ENCODE results near the gene ATP2A2.
A peak's percentile ranks its signal among the peaks of the same experiment; 100 is the strongest.

The ATP2A2 gene

DNA sequence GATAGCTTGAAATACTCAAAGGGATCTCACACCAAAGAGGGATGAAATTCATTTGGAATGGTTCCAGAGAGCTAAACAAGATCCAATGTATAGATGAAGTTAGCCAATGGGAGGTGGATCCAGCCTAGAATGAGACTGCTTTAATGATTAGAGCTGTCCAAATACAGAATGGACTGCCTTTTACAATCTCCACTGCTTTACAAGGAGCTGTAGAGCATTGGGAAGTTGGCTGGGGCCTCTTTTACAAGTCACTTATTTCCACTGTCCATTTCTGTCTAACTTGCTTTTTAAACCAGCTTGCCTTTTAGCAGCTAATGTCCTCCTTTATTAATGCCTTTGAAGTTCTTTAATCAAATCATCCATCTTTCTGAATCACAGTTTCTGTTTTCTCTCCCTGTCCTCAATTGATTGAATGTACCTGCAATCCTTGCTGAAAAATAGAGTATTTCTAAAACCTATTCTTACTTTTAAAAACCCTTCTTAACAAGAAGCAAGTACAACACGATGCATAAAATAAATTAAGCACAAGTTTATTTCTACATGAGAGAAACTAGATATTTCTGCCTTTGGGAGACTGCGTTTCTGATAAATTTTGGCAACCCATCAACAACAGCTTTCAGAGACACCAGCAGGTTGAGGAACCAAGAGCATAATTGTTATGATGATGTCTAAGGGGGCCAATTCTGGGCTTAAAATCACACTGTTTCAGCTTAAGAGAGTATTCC is 3.4 kb upstream of the ATP2A2 start:
- H3K9ac ChIP-seq (ENCODE audit: low read length in 5 of 5), result no peak overlapping the region
- H3K27ac ChIP-seq (ENCODE audit: low read depth, low read length), result no peak overlapping the region
- no peaks in the 10 kb centered on the region for H3K36me3 ChIP-seq (ENCODE audit: control insufficient read depth in 5 of 5, insufficient read depth in 5 of 5, low read length in 5 of 5)
- no peak overlapping the region for H3K4me3 ChIP-seq (ENCODE audit: low read depth in 1 of 5, low read length in 5 of 5)
- peaks cover 0 to 20% (median 17%) of the 10 kb centered on the region in 5 donors for H3K4me1 ChIP-seq (ENCODE audit: control insufficient read depth in 5 of 5, insufficient read depth in 5 of 5, low read length in 5 of 5)
- no peaks in the 10 kb centered on the region for H3K9me3 ChIP-seq (ENCODE audit: control insufficient read depth in 5 of 5, low read length in 5 of 5)
- H3K27me3 ChIP-seq (ENCODE audit: control insufficient read depth in 5 of 5, insufficient read depth in 4 of 5, low read length in 5 of 5), result no peaks in the 10 kb centered on the region

- no peak overlapping the region for H3K27ac ChIP-seq (ENCODE audit: low read depth, low read length)
- no peak overlapping the region for H3K9ac ChIP-seq (ENCODE audit: low read length in 5 of 5)
- H3K36me3 ChIP-seq (ENCODE audit: control insufficient read depth in 5 of 5, insufficient read depth in 5 of 5, low read length in 5 of 5), result no peaks in the 10 kb centered on the region
- H3K4me1 ChIP-seq (ENCODE audit: control insufficient read depth in 5 of 5, insufficient read depth in 5 of 5, low read length in 5 of 5), result peaks cover 0 to 25% (median 22%) of the 10 kb centered on the region in 5 donors
- H3K4me3 ChIP-seq (ENCODE audit: low read depth in 1 of 5, low read length in 5 of 5), result no peak overlapping the region
- no peaks in the 10 kb centered on the region for H3K27me3 ChIP-seq (ENCODE audit: control insufficient read depth in 5 of 5, insufficient read depth in 4 of 5, low read length in 5 of 5)
- H3K9me3 ChIP-seq (ENCODE audit: control insufficient read depth in 5 of 5, low read length in 5 of 5), result no peaks in the 10 kb centered on the region
Measured at GRCh38 chr12:110278255-110278536, 2.9 kb upstream of the ATP2A2 start.

DNA sequence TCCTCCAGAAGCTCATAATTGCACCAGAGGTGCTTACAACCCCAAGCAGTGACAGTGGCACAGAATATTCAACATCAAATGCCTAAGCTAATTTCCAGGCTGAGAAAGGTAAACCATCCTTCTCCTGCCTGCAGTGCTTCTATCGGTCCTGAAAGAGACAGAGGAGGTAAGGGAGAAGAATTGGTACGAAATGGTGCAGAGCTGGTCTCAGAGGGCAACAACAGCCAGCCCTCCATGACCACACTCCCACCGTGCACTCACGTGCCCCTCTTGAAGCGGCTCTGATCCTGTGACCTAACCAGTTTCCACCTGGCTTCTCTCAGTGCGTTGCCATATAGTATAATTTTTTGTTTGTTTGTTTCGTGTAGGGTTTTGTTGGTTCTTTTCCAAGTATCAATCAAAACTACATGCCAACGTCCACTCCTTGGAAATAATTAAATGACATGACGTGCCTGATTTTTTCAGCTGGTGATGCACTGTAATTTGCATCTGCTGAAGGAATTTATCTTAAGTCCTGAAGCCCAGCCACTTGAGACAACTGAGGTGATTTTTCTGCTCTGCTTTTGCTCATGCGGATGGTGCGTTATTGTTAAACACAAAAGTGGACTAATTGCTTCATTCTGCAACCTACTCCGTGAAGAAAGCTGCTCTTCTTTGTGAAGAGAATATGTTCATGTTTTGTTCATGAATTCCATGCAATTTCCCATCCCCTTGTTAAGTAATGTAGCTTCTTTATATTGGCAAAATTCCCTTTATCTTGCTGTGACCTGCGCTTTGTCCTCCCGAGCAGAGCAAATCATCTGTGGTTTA is 1.3 kb upstream of the ATP2A2 start:
- Histone ChIP-seq H3K36me3 (ENCODE audit: control insufficient read depth in 5 of 5, insufficient read depth in 5 of 5, low read length in 5 of 5) (no peaks in the 10 kb centered on the region), H3K9me3 (ENCODE audit: control insufficient read depth in 5 of 5, low read length in 5 of 5) (no peaks in the 10 kb centered on the region), H3K9ac (ENCODE audit: low read length in 5 of 5) (peak overlapping the region in 4 of 5 donors; percentile 53 to 84 (median 68)), H3K27ac (ENCODE audit: low read depth, low read length) (peak overlapping the region; percentile 77), H3K27me3 (ENCODE audit: control insufficient read depth in 5 of 5, insufficient read depth in 4 of 5, low read length in 5 of 5) (no peaks in the 10 kb centered on the region), H3K4me3 (ENCODE audit: low read depth in 1 of 5, low read length in 5 of 5) (peak overlapping the region; percentile 71 to 97 (median 84)), H3K4me1 (ENCODE audit: control insufficient read depth in 5 of 5, insufficient read depth in 5 of 5, low read length in 5 of 5) (peaks cover 0 to 41% (median 37%) of the 10 kb centered on the region in 5 donors)

GRCh38 chr12:110280392-110280778 is 662 bp upstream of the ATP2A2 start:
- no peaks in the 10 kb centered on the region for H3K27me3 ChIP-seq (ENCODE audit: control insufficient read depth in 5 of 5, insufficient read depth in 4 of 5, low read length in 5 of 5)
- H3K4me1 ChIP-seq (ENCODE audit: control insufficient read depth in 5 of 5, insufficient read depth in 5 of 5, low read length in 5 of 5), result peaks cover 0 to 47% (median 43%) of the 10 kb centered on the region in 5 donors
- no peaks in the 10 kb centered on the region for H3K9me3 ChIP-seq (ENCODE audit: control insufficient read depth in 5 of 5, low read length in 5 of 5)
- H3K4me3 ChIP-seq (ENCODE audit: low read depth in 1 of 5, low read length in 5 of 5), result peak overlapping the region; percentile 71 to 97 (median 84)
- H3K27ac ChIP-seq (ENCODE audit: low read depth, low read length), result peak overlapping the region; percentile 77
- peak overlapping the region; percentile 53 to 85 (median 68) for H3K9ac ChIP-seq (ENCODE audit: low read length in 5 of 5)
- H3K36me3 ChIP-seq (ENCODE audit: control insufficient read depth in 5 of 5, insufficient read depth in 5 of 5, low read length in 5 of 5), result no peaks in the 10 kb centered on the region

DNA sequence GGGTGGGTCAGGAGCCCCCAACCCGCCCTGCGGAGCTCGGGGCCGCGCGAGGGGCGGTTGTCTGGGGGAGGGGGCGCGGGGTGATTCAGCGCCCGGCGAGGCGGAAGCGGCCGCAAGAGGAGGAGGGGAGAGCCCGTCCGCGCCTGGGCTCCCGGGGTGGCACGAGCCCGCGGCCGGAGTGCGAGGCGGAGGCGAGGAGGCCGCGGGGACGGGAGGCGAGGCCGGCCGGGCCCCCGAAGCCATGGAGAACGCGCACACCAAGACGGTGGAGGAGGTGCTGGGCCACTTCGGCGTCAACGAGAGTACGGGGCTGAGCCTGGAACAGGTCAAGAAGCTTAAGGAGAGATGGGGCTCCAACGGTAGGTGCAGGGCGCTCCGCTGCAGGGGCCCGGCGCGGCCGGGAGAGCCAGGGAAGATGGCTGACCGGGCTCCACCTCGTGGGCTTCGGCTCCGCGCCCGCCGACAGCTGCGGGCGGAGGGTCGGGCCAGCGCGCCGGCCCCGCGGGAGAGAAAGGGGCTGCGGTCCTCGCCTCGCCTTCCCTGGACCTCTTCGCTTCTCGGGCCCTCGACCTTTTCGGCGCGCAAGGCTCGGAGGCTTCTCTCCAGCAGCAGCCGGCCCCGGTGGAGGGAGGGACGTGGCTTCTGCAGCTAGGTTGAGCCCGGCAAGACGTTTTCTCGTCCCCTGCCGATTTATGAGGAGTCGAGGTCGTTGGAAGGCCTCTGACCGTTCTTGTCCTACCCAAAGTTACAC is 677 bp downstream of the ATP2A2 start:
- Histone ChIP-seq H3K36me3 (ENCODE audit: control insufficient read depth in 5 of 5, insufficient read depth in 5 of 5, low read length in 5 of 5) (no peaks in the 10 kb centered on the region), H3K27me3 (ENCODE audit: control insufficient read depth in 5 of 5, insufficient read depth in 4 of 5, low read length in 5 of 5) (no peaks in the 10 kb centered on the region), H3K4me3 (ENCODE audit: low read depth in 1 of 5, low read length in 5 of 5) (peak overlapping the region; percentile 85 to 97 (median 93)), H3K27ac (ENCODE audit: low read depth, low read length) (peak overlapping the region; percentile 92), H3K9me3 (ENCODE audit: control insufficient read depth in 5 of 5, low read length in 5 of 5) (no peaks in the 10 kb centered on the region), H3K4me1 (ENCODE audit: control insufficient read depth in 5 of 5, insufficient read depth in 5 of 5, low read length in 5 of 5) (peaks cover 0 to 55% (median 52%) of the 10 kb centered on the region in 5 donors), H3K9ac (ENCODE audit: low read length in 5 of 5) (peak overlapping the region; percentile 65 to 92 (median 88))

- H3K27ac ChIP-seq (ENCODE audit: low read depth, low read length), result peak overlapping the region; percentile 92
- no peaks in the 10 kb centered on the region for H3K9me3 ChIP-seq (ENCODE audit: control insufficient read depth in 5 of 5, low read length in 5 of 5)
- H3K4me1 ChIP-seq (ENCODE audit: control insufficient read depth in 5 of 5, insufficient read depth in 5 of 5, low read length in 5 of 5), result peaks cover 0 to 58% (median 57%) of the 10 kb centered on the region in 5 donors
- peak overlapping the region; percentile 85 to 97 (median 93) for H3K4me3 ChIP-seq (ENCODE audit: low read depth in 1 of 5, low read length in 5 of 5)
- H3K27me3 ChIP-seq (ENCODE audit: control insufficient read depth in 5 of 5, insufficient read depth in 4 of 5, low read length in 5 of 5), result no peaks in the 10 kb centered on the region
- H3K9ac ChIP-seq (ENCODE audit: low read length in 5 of 5), result peak overlapping the region; percentile 65 to 92 (median 88)
- H3K36me3 ChIP-seq (ENCODE audit: control insufficient read depth in 5 of 5, insufficient read depth in 5 of 5, low read length in 5 of 5), result peaks cover 0 to 3% (median 0%) of the 10 kb centered on the region in 5 donors
Measured at GRCh38 chr12:110282300-110282860, 1.3 kb downstream of the ATP2A2 start.

DNA sequence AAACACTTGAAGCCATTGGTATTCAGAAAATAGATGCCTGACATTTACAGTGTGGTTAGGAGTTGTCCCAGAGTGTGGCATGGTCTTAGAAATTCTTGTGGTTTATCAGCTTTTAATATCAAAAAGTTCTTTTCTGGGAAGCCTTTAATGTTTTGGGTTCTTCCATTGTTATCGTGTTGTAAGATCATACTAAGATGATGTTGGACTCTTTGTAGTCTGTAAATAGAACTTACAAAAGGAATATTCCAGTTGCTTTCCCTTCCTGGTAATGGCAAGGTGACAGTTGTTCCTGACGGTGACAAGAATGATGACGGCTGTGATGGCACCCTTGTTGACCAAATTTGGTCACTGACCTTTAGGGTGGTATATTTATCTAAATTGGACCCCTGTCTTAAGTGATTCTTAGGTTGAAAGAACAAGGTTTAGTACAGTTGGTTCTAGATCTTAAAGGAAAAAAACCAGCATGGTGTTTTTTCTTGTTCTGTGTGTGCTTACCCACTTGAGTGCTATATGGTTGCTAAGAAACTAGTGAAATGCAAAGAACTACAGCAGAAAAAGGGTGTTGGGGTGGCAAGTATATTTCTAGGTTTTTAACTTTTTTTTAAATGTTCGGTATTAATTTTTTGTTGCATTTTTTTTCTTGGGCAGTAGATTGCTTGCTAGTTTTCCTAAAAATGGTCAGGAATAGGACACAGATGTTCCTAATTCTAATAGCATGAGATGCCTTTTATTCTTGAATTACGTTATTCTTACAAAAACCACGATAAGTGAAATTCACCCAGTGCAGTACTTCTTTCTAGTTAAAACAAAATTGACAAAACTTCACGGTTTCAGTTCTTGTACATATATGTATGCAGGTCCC is 2.1 kb downstream of the ATP2A2 start:
- Histone ChIP-seq H3K4me1 (ENCODE audit: control insufficient read depth in 5 of 5, insufficient read depth in 5 of 5, low read length in 5 of 5) (peaks cover 0 to 61% (median 58%) of the 10 kb centered on the region in 5 donors), H3K9me3 (ENCODE audit: control insufficient read depth in 5 of 5, low read length in 5 of 5) (no peaks in the 10 kb centered on the region), H3K27ac (ENCODE audit: low read depth, low read length) (peak overlapping the region; percentile 92), H3K27me3 (ENCODE audit: control insufficient read depth in 5 of 5, insufficient read depth in 4 of 5, low read length in 5 of 5) (no peaks in the 10 kb centered on the region), H3K9ac (ENCODE audit: low read length in 5 of 5) (peak overlapping the region in 4 of 5 donors; percentile 37 to 92 (median 88)), H3K36me3 (ENCODE audit: control insufficient read depth in 5 of 5, insufficient read depth in 5 of 5, low read length in 5 of 5) (peaks cover 0 to 7% (median 0%) of the 10 kb centered on the region in 5 donors), H3K4me3 (ENCODE audit: low read depth in 1 of 5, low read length in 5 of 5) (peak overlapping the region; percentile 43 to 94 (median 85))

DNA sequence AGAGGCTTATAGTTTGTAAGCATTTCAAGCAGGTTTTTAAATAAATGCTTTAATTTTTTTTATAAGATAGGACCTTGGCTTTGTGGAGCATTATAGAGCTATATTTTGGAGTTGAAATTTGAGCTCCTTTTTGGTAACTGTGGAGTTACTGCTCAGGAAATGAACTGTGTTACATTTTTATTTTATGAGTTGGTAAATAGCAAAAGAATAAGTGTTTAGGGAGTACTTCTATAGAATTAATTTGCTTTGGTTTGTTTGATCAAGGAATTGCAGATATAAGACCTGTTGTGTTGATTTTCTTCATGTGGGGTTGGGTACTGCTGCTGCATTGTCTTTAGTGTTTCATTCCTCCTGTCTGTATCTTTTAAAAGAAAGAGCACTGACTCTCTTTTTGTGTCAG is 3.5 kb downstream of the ATP2A2 start:
- H3K27me3 ChIP-seq (ENCODE audit: control insufficient read depth in 5 of 5, insufficient read depth in 4 of 5, low read length in 5 of 5), result no peaks in the 10 kb centered on the region
- peaks cover 0 to 69% (median 65%) of the 10 kb centered on the region in 5 donors for H3K4me1 ChIP-seq (ENCODE audit: control insufficient read depth in 5 of 5, insufficient read depth in 5 of 5, low read length in 5 of 5)
- peak overlapping the region in 3 of 5 donors; percentile 4 to 43 (median 7) for H3K4me3 ChIP-seq (ENCODE audit: low read depth in 1 of 5, low read length in 5 of 5)
- H3K9me3 ChIP-seq (ENCODE audit: control insufficient read depth in 5 of 5, low read length in 5 of 5), result no peaks in the 10 kb centered on the region
- H3K9ac ChIP-seq (ENCODE audit: low read length in 5 of 5), result peak overlapping the region in 3 of 5 donors; percentile 41 to 60 (median 51)
- peaks cover 0 to 14% (median 2%) of the 10 kb centered on the region in 5 donors for H3K36me3 ChIP-seq (ENCODE audit: control insufficient read depth in 5 of 5, insufficient read depth in 5 of 5, low read length in 5 of 5)
- peak overlapping the region; percentile 92 for H3K27ac ChIP-seq (ENCODE audit: low read depth, low read length)

DNA sequence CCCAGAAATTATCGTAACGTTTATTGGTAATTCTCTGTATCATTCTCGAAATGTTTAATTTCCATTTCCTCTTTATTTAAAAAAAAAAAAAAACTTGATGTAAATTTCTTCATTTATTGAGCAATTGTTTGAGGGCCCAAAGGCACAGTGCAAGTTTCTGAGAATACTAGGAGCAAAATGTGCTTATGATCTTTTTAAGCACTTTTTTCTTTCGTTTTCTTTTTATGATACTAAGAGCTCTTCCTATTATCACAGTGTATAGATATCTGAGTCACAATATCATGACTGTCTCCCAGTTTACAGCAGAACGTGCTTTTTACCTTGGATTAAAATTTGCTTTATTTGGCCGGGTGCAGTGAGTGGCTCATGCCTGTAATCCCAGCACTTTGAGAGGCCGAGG is 5.6 kb downstream of the ATP2A2 start:
- H3K27me3 ChIP-seq (ENCODE audit: control insufficient read depth in 5 of 5, insufficient read depth in 4 of 5, low read length in 5 of 5), result no peaks in the 10 kb centered on the region
- H3K9me3 ChIP-seq (ENCODE audit: control insufficient read depth in 5 of 5, low read length in 5 of 5), result no peaks in the 10 kb centered on the region
- H3K4me1 ChIP-seq (ENCODE audit: control insufficient read depth in 5 of 5, insufficient read depth in 5 of 5, low read length in 5 of 5), result peaks cover 0 to 67% (median 61%) of the 10 kb centered on the region in 5 donors
- peak overlapping the region in 1 of 5 donors; percentile 35 for H3K9ac ChIP-seq (ENCODE audit: low read length in 5 of 5)
- H3K4me3 ChIP-seq (ENCODE audit: low read depth in 1 of 5, low read length in 5 of 5), result peak overlapping the region in 1 of 5 donors; percentile 29
- H3K36me3 ChIP-seq (ENCODE audit: control insufficient read depth in 5 of 5, insufficient read depth in 5 of 5, low read length in 5 of 5), result peaks cover 0 to 29% (median 7%) of the 10 kb centered on the region in 5 donors
- peak overlapping the region; percentile 49 for H3K27ac ChIP-seq (ENCODE audit: low read depth, low read length)

All from subcutaneous abdominal adipose tissue (tissue), 5 donors.